Skeletal muscle cell (primary cell): Measurements from ENCODE around the gene ASPHD1.
"Not testable (repeated sequence)": the region's sequence is repeated elsewhere in the genome, so short reads cannot be mapped to it uniquely, and the experiment has no call there.

Experiments
- DNase-seq: peaks from one replicate; pipeline ENCODE4 v3.0.0-alpha.2; 2010; ENCODE audit warnings: low read depth
- H3K4me3 ChIP-seq: 2 replicates; pipeline ENCODE4 v1.5.1; 2011; ENCODE audit warnings: low read depth, mild to moderate bottlenecking, control low read depth, low read length, moderate library complexity

The ASPHD1 gene, protein sequence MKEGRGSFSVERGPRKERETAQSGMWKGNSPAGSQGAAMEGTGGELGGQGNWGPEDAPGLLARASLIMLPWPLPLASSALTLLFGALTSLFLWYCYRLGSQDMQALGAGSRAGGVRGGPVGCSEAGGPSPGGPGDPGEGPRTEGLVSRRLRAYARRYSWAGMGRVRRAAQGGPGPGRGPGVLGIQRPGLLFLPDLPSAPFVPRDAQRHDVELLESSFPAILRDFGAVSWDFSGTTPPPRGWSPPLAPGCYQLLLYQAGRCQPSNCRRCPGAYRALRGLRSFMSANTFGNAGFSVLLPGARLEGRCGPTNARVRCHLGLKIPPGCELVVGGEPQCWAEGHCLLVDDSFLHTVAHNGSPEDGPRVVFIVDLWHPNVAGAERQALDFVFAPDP

DNA sequence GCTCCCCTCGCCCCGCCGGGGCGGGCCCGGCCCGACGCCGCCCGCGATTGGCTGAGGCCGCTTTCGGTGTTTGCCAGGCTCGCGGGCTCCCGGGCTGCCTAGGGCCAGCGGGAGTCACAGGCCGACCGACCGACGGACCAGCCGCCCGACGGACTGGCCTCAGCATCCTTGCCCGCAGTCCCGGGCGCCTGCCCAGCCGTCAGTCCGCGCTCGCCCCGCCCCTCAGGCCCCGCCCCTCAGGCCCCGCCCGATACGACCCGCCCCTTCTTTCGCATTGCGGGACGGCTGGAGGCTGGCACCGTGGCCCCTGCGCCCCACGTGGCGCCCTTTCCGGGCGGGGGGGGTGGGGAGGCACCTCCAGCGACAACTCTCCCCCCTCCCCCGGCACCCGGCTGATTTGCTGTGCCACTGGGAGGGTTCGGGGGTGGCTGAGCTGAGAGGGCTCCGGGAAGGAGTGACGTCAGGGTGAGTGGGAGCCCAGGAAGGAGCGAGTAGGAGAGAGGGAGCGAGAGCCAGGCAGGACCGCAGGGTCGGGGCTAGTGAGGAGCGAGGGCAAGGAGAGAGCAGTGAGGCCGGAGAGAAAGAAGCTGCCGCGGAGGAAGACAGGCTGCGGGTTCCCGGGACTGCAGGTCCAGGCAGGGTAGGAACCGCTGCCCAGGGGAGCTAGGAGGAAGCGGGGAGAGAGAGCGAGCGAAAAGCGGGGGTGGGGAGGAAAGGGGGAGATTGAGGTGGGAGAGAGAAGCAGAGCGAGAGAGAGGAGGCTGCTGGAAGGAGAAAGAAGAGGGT is at the start of gene ASPHD1:
Gene ASPHD1, plus strand, starts transcription at position 387 of the 786 bp plus-strand sequence. CDS start 484 bp downstream, outside the sequence.
- peak; percentile 62 for DNase-seq
- H3K4me3 ChIP-seq, result peak within 1 kb of the TSS; percentile 63

GRCh38 chr16:29850998-29851397 is 49.3 kb upstream of the ASPHD1 start:
- H3K4me3 ChIP-seq, result no peak overlapping the region
- DNase-seq, result no peak

- no peak overlapping the region for H3K4me3 ChIP-seq
- peak; percentile 33 for DNase-seq
These were observed 47.6 kb upstream of the ASPHD1 start for GRCh38 chr16:29852654-29853053.

DNA sequence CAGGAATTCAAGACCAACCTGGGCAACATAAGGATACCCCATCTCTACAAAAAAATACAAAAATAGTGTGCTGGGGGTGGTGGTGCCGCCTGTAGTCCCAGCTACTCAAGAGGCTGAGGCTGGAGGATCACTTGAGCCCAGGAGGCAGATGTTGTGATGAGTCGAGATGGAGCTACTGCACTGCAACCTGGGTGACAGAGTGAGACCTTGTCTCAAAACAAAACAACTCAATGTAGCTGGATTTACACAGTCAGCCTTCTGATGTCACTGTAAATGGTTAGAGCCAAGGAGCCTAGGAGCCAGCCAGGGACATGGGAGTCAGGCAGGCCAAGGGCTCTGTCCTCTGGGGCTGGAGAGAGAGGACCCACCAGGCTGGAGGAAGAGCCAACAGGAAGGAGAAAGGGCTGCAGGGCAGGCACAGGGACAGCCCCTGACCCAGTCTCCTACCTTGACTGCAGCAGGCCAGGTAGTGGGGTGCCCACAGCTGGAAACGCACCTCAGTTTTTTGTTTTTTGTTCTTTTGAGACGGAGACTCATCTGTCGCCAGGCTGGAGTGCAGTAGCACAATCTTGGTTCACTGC is 45.7 kb upstream of the ASPHD1 start:
- no peak for DNase-seq
- no peak overlapping the region for H3K4me3 ChIP-seq

GRCh38 chr16:29857133-29857760 is 43.0 kb upstream of the ASPHD1 start:
- DNase-seq, result peak; percentile 37
- no peak overlapping the region for H3K4me3 ChIP-seq

DNA sequence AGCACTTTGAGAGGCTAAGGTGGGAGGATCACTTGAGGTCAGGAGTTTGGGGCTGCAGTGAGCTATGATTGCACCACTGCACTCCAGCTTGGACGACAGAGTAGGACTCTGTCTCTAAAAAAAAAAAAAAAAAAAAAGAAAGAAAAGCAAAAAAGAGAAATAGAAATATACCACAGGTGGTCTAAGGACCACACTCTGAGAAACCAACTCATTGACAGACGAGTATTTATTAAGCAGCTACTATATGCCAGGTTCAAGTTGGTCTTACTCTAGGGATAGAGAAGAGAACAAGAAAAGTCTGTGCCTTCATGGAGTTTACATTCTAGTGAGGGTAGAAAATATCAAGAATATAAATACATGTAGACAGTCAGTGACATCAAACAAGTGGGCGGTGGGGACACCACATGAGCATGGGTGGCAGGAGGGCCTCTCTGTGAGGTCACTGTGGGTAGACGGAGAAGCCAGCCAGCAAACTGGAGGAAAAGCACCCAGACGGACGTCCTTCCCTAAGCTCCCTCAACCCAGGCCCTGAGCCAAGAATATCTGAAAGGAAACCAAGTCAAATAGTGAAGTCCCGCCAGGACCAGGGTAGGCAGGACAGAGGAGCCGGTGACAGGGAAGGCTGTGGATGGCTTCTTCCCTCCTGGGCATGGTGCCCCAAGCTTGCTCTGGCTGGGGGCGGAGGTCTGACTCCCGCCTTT is 42.0 kb upstream of the ASPHD1 start:
- H3K4me3 ChIP-seq, result no peak overlapping the region
- DNase-seq, result no peak

GRCh38 chr16:29858974-29859373 is 41.3 kb upstream of the ASPHD1 start:
- H3K4me3 ChIP-seq, result no peak overlapping the region
- no peak for DNase-seq

- no peak overlapping the region for H3K4me3 ChIP-seq
These were observed 40.1 kb upstream of the ASPHD1 start for GRCh38 chr16:29860218-29860617.

DNA sequence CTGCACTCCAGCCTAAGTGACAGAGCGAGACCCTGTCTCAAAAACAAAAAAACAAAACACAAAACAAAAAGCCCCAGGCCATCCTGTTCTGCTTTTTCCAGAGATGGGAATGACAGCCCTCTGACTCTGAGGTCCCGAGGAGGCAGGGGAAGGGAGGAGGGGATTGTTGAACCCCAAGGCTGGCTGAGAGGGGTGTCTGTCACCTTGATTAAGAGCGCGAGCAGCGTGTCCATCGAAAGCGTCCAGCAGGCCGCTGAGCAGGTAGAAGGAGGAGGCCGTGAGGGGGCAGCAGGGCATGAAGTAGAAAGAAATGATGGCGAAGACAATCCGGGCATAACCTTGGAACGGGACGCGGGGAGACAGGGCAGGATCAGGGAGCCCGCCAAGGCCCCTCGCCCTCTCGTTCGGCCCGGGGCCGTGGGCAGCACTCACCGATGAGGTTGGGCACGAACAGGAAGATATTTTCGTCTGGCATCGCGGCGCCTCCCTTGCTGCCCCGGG is 37.9 kb upstream of the ASPHD1 start:
- peak overlapping the region; percentile 84 for H3K4me3 ChIP-seq
- DNase-seq, result no peak

More at GRCh38 chr16:29860218-29860617, 40.1 kb upstream of the ASPHD1 start:
- no peak for DNase-seq

DNA sequence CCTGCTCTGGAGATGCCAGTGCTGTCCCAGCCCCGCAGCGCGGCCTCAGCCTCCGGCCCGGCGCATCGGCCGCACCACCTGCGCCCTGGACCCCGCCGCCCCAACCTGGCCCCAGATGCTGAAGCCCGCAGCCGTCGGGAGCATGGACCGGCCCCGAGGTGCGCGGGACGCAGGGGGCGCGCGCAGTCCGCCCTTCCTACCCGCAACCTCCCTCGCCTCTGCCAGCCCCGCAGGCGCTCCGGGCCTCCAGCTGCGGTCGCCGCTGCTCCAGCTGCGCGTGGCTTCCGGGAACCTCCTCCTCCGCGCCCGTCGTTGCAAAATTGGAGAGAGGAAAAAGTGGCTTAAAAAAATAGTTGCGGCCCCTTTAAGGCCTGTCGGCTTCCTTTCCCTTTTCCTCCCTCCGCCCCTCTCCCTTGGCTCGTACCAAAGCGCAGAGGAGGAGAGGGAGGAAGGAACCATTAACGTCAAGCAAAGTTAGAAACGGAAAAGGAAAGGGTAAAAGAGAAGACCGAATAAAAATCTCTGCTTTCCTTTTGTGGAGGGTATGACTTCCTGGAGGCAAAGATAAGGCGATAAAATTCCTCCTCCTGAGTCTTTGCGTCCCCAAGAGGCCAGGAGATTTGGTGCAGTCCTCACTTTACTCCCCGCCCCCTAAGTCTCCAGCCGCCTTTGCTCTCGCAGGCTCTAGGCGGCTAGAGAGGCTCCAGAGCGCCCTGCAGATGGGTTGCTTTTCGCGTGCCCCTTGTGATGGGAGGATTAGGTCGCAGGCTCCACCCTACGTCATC is 37.2 kb upstream of the ASPHD1 start, which contains the start of gene CDIPT:
Gene CDIPT, minus strand, starts transcription at position 343 of the 785 bp plus-strand sequence. CDS start 369 bp downstream, outside the sequence.
- peak within 1 kb of the TSS; percentile 84 for H3K4me3 ChIP-seq
- peak; percentile 90 for DNase-seq

DNA sequence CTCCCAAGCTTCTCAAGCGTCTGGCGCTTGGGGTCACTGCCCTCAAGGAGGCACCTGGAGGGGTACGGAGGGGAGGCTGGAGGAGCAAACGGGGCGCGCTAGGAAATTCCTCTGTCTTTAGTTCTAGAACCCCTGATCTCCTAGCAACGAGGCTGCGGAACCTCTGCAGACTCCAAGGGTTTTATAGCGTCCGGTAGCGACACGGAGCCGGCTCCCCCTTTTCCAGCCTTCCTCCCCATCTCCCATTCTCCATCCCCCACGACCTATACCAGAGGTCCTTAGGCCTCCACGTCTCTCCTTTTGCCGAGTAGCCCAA is 36.7 kb upstream of the ASPHD1 start:
- peak overlapping the region; percentile 84 for H3K4me3 ChIP-seq
- DNase-seq, result no peak

GRCh38 chr16:29864205-29864604 is 36.1 kb upstream of the ASPHD1 start:
- DNase-seq, result no peak
- no peak overlapping the region for H3K4me3 ChIP-seq

DNA sequence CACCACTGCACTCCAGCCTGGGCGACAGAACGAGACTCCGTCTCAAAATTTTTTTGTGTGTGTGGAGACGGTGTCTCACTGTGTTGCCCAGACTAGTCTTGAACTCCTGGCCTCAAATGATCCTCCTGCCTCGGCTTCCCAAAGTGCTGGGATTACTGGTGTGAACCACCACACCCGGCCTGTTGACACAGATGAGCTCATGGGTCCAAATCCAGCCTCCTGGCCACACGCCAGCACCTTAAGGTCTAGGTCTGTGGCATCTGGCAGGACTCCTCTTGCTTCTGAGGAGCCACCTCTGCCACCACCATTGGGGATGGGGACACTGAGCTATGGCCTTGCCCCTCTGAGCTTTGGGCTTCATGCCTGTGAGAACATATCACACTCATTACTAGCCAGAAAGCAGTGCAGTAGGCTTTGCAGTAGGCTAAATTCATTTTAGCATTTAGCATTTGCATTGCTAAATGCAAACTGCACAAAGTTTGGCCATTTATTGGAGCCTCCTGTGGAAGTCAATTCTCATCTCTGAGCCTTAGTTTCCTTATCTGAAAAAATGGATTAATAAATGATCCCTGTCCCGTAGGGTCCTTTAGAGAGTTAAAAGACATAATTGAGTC is 31.8 kb upstream of the ASPHD1 start:
- DNase-seq, result no peak
- H3K4me3 ChIP-seq, result no peak overlapping the region

DNA sequence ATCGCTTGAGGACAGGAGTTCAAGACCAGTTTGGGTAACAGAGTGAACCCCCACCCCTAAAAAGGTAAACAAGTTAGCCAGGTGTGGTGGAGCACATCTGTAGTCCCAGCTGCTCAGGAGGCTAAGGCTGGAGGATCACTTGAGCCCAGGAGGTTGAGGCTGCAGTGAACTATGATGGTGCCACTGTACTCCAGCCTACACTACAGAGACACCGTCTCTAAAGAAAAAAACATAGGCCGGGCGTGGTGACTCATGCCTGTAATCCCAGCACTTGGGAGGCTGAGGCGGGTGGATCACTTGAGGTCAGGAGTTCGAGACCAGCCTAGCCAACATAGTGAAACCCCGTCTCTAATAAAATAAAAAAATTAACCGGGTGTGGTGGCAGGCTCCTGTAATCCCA is 31.2 kb upstream of the ASPHD1 start:
- not testable (repeated sequence) for H3K4me3 ChIP-seq, DNase-seq

DNA sequence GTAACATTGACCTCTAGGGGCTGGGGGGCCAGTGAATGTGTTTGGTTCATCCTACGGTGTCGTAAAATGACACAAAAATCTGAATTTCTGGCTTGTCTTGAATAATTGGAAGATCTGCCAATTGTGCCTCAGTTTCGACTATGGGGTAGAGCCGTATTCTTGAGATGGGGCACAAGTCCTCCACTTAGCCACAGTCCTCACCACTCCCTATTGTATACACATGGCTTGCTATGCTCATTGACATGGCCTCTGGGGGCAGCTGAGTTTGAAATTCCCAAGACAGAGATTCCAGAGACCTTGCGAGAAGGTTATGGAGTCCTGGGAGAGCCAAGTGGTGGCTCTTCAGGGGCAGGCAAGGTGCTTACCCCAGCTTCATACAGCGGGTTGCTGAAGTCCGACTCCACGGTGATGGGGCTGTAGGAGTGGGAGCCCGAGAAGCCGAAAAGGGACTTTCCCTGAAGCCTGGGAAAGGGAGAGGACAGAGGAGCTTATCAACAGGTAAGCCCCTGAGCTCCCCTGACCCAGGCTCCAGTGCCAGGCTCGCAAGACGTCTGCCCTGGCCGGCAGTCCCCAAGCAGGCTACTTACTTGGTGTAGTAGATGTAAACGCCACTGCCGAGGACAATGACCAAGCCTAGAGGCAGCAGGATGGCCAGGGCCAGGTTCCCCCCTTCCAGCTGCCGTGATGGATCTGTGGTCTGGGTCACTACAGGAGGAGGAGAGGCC is 28.3 kb upstream of the ASPHD1 start:
- no peak for DNase-seq
- H3K4me3 ChIP-seq, result no peak overlapping the region

DNA sequence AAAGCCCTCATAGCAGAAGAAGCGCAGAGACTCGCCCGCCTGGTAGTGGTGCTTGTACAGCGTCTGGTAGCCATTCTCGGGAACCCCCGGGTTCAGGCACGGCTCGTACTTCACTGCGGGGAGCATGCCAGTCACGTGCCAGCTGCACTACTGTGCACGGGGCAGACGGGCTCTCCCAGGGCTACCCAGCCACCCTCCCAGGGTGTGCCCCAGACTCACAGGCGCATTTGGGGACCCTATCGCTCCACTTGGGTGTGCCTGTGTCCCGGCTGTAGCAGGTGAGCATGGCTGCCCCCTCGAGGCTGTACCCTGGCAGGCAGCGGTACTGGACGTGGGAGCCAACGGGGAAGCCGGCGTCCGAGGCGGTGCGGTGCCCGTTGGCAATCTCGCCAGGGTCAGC is 27.0 kb upstream of the ASPHD1 start:
- no peak overlapping the region for H3K4me3 ChIP-seq
- DNase-seq, result no peak

DNA sequence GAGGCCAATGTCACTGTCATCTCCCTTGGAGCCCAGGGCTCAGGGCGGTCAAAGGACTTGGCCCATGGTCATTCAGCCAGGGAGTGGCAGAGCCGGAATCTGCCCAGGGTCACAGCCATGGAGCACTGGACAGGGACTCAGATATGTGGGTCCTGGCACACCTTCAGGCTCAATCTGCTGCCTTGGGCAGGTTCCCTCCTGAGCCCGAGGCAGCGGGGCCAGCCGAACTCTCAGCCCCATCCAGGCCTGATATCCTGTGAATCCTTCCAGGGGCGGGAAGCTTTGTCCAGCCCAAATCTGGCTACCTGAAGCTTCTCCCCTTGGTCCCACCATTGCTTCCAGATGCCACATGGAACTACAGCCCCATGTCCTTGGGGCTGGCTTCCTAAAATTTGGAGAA is 25.1 kb upstream of the ASPHD1 start:
- no peak overlapping the region for H3K4me3 ChIP-seq
- no peak for DNase-seq
